Measurements from ENCODE around the gene ATRX.
"Not testable (repeated sequence)": the region's sequence is repeated elsewhere in the genome, so short reads cannot be mapped to it uniquely, and the experiment has no call there.

The ATRX gene

GRCh38 chrX:77622672-77623071 lies 163.3 kb downstream of the ATRX start:
- DNase-seq (ENCODE audit: low spot score) = no peak

GRCh38 chrX:77622233-77622632 lies 163.8 kb downstream of the ATRX start:
- no peak for DNase-seq (ENCODE audit: low spot score)

DNA sequence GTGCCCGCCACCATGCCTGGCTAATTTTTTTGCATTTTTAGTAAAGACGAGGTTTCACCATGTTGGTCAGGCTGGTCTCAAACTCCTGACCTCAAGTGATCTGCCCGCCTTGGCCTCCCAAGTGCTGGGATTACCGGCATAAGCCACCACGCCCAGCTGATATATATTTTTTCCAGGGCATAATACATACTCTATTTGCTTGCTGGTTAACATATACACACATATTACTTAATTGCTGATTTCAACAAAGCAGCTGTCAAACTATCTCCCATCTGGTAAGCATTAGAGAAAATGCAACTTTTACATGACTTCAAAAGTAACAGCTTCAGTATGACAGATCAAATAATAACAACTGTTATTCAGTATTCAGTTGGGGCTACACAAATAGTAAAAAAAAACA lies 164.6 kb downstream of the ATRX start:
- not testable (repeated sequence) for DNase-seq (ENCODE audit: low spot score)

DNA sequence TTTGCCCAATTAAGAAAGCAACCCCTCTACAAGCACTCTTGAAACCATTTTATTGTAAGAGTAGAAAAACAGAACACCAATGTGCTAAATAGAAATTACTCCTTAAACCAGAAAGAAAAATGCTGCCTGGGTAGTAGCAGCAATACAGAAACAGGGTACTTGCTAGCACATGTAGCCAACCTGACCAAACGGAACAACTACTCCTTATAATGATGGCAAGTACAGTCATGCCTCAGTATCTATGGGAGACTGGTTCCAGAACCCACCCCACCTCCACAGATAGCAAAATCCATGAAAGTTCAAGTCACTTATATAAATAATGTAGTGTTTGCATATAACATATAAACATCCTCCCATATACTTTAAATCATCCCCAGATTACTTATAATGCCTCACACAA lies 168.8 kb downstream of the ATRX start:
- DNase-seq (ENCODE audit: low spot score) = no peak

GRCh38 chrX:77603635-77604336 lies 182.2 kb downstream of the ATRX start:
- DNase-seq (ENCODE audit: low spot score) = no peak

GRCh38 chrX:77597511-77597910 lies 188.5 kb downstream of the ATRX start:
- DNase-seq (ENCODE audit: low spot score) = no peak

DNA sequence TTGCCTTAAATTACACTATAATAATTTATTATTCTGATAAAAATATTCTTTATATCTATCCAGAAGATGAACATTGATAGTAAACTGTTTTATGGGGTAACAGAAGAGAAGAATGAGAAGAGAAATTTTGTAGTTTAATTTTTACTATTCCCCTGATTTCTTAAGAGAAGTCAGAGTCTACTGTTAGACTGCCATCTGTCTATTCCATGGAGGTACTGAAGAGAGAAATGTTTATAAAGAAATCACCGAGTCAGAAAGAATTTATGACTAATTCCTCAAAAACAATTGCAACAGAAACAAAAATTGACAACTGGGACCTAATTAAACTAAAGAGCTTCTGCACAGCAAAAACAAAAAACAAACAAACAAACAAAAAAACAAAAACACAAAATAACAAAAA lies 188.9 kb downstream of the ATRX start:
- peak; percentile 75 for DNase-seq (ENCODE audit: low spot score)

DNA sequence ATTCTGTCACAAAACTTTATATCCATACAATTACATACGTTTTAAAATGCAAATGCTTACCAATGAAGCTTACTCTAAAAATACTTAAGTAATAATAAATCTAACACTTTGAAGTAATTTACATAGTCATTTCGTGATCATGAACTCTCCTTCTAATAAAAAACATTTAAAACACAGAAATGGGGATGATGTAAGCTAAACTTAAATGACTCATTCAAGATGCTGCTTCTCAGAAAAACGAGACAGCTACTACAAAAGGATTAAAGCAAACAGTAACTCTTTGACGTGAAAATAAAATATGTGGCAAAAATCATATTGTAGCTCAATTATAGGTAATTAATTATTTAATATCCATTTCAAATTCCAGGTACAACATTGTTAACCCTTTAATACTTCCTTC lies 190.2 kb downstream of the ATRX start:
- DNase-seq (ENCODE audit: low spot score) = no peak

- peak; percentile 84 for DNase-seq (ENCODE audit: low spot score)
Observed at GRCh38 chrX:77572322-77572721, 213.7 kb downstream of the ATRX start.

- no peak for DNase-seq (ENCODE audit: low spot score)
Observed at GRCh38 chrX:77565278-77565677, 220.7 kb downstream of the ATRX start.

DNA sequence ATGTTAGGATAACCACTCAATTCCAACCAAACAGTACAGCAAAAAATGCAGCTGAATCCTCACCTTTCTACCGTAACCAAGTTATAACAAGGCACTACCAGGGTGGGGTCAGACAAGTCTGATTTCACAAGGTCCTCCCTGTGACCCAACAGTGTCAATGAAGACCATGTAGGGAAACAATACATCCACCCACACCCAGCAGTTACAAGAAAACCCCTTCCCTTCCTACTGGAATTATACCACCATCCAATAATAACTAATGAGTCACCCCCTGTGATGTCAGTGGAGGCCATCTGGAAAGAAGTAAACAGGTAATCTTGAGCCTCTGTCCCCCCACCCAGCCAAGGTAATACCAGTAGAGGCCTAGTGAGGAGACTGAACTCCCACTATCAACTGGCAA lies 221.2 kb downstream of the ATRX start:
- DNase-seq (ENCODE audit: low spot score) = no peak

DNA sequence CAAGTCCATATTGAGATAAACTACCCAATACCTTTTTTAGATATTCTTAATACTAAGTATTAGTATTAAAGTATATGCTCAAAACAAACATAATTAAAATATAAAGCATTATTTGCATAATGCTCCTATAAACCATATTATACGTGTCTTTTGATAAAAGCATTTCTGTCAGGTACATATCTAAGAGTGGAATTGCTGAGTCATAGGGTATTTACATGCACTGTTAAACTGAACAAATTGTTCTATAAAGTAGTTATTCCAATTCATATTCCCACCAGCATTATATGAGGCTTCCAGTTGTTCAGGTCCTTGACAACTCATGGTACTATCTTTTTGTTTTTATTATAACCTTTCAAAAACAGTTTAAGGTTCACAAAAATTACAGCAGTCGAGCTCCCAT lies 224.6 kb downstream of the ATRX start:
- DNase-seq (ENCODE audit: low spot score) = no peak

- DNase-seq (ENCODE audit: low spot score) = no peak
Observed at GRCh38 chrX:77556276-77556675, 229.7 kb downstream of the ATRX start.

DNA sequence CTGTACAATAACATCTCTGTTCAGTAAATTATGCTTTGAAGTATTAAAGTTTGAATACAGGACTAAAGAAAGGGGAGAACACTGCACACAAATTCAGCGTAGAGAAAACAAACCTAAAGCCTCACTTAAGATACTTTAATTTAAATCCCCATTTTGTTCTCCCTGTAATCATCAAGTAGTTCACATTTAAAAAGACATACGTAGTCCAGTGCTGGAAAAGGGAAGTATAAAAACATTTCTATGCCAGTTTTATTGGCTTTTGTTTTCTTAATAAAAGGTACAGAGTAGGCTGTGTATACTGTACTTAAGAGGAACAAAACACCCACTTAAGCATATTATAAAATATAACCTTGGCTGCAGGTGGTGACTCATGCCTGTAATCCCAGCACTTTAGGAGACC lies 237.3 kb downstream of the ATRX start:
- DNase-seq (ENCODE audit: low spot score) = no peak

DNA sequence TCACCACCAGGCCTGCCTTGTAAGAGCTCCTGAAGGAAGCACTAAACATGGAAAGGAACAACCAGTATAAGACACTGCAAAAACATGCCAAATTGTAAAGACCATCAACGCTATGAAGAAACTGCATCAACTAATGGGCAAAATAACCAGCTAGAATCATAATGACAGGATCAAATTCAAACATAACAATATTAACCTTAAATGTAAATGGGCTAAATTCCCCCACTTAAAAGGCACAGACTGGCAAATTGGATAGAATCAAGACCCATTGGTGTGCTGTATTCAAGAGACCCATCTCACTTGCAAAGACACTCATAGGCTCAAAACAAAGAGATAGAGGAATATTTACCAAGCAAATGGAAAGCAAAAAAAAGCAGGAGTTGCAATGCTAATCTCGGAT lies 246.2 kb downstream of the ATRX start:
- DNase-seq (ENCODE audit: low spot score) = not testable (repeated sequence)

DNA sequence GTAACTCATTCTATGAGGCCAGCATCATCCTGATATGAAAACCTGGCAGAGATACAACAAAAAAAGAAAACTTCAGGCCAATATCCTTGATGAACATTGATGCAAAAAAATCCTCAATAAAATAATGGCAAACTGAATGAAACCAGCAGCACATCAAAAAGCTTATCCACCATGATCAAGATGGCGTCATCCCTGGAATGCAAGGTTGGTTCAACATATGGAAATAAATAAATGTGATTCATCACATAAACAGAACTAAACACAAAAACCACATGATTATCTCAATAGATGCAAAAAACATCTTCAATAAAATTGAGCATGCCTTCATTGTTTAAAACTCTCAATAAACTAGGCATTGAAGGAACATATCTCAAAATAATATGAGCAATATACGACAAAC lies 254.8 kb downstream of the ATRX start:
- DNase-seq (ENCODE audit: low spot score) = not testable (repeated sequence)

GRCh38 chrX:77528034-77528433 lies 258.0 kb downstream of the ATRX start:
- DNase-seq (ENCODE audit: low spot score) = no peak

- DNase-seq (ENCODE audit: low spot score) = no peak
Observed at GRCh38 chrX:77527233-77528001, 258.6 kb downstream of the ATRX start.

- no peak for DNase-seq (ENCODE audit: low spot score)
Observed at GRCh38 chrX:77519765-77520164, 266.3 kb downstream of the ATRX start.

- no peak for DNase-seq (ENCODE audit: low spot score)
Observed at GRCh38 chrX:77514177-77514576, 271.8 kb downstream of the ATRX start.

GRCh38 chrX:77510007-77510406 lies 276.0 kb downstream of the ATRX start:
- DNase-seq (ENCODE audit: low spot score) = no peak

DNA sequence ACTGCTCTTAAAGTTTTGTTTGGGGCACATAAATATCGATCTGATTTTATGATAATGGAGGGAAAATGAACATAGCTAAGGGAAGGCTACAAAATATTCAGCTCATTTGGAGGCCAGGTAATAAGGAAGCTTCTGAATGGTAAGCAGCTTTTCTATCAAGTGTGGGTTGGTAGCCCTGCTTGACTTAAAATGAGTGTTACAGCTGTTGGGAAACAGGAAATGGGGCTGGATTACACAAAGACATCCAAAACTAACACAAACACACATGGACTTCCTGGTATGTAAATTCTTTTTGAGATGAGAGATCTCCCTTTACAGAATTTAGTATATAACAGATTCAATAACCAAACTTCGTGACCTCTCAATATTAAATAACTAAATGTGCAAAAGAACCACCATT lies 280.8 kb downstream of the ATRX start:
- no peak for DNase-seq (ENCODE audit: low spot score)

DNA sequence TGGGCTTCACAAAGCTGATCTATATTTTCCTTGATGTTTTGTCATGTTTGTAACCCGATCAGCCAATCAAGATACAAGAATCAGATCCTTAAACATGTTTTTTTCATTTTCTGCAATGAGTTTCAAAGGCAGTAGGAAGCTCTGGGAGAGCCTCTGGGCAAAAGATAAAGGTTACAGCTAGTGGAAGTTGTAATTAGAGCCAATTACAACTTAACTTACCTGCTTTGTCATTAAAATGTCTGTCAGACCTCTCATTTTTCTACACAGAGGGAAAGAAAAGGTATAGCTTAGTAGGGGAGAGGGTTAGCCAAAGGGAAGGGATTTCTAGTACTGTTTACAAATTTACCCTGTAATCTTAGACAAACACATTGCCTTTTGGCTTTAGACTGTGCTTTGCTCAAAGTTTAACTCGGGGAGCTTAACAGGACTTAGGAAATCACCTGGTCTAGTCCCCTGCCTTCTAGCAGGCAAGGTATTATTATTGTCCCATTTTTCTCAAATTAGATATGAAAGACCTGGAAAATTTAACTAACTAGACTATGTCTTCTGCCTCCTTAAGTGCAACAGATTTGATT lies 283.0 kb downstream of the ATRX start:
- no peak for DNase-seq (ENCODE audit: low spot score)
